GM12873 (cell line): ENCODE results near the gene FGF2.

Source experiments
- TF ChIP-seq, protein P1 (sequence below): IDR thresholded peaks from 2 replicates; pipeline ENCODE4 v1.5.1; 2012; ENCODE audit warnings: low read depth, mild to moderate bottlenecking, moderate library complexity, low read length, control low read depth; ENCODE audit not compliant: insufficient read depth; ENCODE audit errors: missing control alignments

The FGF2 gene

DNA sequence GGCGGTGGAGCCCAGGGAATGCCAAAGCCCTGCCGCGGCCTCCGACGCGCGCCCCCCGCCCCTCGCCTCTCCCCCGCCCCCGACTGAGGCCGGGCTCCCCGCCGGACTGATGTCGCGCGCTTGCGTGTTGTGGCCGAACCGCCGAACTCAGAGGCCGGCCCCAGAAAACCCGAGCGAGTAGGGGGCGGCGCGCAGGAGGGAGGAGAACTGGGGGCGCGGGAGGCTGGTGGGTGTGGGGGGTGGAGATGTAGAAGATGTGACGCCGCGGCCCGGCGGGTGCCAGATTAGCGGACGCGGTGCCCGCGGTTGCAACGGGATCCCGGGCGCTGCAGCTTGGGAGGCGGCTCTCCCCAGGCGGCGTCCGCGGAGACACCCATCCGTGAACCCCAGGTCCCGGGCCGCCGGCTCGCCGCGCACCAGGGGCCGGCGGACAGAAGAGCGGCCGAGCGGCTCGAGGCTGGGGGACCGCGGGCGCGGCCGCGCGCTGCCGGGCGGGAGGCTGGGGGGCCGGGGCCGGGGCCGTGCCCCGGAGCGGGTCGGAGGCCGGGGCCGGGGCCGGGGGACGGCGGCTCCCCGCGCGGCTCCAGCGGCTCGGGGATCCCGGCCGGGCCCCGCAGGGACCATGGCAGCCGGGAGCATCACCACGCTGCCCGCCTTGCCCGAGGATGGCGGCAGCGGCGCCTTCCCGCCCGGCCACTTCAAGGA, at the start of gene FGF2:
TSS of gene FGF2 (plus strand) at position 279 of the 705 bp plus-strand sequence. CDS start at position 623, 344 bp downstream.
- TF ChIP-seq, protein P1, sequence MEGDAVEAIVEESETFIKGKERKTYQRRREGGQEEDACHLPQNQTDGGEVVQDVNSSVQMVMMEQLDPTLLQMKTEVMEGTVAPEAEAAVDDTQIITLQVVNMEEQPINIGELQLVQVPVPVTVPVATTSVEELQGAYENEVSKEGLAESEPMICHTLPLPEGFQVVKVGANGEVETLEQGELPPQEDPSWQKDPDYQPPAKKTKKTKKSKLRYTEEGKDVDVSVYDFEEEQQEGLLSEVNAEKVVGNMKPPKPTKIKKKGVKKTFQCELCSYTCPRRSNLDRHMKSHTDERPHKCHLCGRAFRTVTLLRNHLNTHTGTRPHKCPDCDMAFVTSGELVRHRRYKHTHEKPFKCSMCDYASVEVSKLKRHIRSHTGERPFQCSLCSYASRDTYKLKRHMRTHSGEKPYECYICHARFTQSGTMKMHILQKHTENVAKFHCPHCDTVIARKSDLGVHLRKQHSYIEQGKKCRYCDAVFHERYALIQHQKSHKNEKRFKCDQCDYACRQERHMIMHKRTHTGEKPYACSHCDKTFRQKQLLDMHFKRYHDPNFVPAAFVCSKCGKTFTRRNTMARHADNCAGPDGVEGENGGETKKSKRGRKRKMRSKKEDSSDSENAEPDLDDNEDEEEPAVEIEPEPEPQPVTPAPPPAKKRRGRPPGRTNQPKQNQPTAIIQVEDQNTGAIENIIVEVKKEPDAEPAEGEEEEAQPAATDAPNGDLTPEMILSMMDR: no peak

DNA sequence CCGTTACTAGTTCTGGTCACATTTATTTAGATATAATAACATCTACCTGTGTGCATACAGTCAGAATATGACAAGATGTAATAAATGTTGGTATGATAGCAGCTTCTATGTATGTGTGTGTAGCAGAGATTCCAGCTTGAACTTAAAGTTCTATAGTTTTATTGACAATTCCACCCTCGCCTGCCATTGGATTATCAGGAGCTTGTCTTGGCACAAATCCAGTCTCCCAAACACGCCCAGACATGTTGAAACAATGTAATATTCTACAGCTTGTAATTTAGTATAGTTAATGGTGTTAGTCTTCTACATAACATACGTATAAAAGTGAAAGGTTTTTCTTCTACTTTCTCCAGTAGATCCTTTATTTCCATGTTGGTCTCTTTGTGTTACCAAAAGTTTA, 49.7 kb upstream of the FGF2 start:
- TF ChIP-seq, protein P1: no peak

DNA sequence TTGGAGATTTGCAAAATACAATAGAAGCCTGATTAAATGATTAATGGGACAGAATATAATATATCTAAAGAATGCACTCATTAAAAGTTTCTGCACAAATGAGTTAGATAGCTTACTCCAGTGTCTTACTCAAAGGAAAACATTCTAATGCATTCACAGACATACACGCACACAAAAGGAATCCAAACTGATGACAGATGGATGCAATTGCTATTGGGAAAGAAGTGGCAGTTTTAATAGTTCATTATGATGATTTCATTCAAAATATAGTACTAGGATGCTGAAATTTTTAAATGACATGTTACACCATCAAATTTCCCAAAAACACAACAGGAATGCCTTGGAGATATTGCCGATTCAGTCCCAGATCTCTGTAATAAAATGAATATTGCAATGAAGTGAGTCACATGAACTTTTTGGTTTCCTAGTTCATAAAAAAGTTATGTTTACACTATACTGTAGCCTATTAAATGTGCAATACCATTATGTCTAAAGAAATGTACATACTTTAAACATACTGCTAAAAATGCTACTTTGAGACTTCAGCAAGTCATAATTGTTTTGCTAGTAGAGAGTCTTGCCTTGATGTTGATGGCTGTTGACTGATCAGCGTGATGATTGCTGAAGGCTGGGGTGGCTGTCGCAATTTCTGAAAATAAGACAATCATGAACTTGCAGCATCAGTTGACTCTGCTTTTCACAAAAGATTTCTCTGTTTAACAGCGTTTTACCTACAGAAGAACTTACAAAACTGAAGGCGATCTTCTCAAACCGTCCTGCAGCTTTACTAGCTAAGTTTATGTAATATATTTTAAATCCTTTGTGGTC, 48.6 kb upstream of the FGF2 start:
- TF ChIP-seq, protein P1: no peak

DNA sequence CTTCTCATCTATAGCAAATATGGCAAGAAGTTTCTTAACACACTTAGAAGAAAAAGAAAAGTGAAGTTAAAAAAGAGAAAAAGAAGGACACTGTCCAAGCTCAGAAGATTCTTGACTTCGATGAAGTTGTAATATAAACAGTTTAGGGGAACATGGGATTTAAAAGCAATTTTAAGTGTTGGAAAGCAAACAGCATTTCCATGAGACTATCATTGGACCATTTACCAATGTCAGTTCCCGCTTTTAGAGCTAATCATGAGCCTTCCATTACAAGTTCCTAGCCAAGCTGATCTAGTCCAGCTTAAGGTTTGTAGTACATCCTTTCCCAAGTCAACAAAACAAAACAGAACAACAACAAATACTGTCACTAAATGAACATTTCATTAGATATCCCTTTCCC, 45.1 kb upstream of the FGF2 start:
- TF ChIP-seq, protein P1: no peak

DNA sequence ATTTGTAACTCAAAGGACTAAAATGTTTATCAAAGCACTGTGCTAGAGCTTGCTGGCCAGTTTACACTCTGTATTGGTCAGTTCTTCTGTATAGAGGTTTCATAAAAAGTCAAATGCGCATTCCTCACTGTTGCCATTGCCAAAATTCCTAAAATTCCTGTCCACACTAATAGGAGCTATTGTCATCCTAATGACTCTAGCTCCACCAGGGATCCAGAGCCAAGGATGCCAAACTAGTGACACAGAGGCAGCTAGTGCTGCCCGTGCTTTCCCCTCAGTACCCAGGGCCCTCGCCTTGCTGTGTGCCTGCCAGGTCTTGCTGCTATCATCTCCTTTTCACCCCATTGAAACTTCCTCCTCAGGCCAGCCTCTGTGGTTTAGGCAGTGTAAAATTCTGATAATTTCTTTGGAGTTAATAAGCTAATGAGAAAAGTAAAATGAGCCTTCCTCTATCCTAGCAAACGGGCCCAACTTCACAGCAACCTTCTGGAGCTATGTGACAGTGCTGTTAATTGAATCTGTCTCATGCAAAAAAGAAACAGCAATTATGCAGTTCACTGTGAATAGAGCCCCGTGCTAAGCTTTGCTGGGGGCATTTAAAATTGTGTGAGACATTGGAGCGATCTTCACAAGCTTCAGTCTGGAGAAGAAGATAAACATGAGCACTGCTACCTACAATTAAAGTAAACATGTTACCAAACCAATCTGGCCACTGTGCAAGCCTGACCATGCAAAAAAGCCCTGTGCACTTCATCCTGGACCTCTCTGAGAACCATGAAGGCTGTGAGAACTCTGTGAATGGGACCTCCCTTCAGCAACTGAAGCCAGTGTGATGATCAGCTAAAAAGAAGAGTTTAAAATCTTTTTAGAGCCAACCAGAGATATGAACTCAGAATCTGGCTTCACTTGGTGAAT, 43.1 kb upstream of the FGF2 start:
- TF ChIP-seq, protein P1: no peak

DNA sequence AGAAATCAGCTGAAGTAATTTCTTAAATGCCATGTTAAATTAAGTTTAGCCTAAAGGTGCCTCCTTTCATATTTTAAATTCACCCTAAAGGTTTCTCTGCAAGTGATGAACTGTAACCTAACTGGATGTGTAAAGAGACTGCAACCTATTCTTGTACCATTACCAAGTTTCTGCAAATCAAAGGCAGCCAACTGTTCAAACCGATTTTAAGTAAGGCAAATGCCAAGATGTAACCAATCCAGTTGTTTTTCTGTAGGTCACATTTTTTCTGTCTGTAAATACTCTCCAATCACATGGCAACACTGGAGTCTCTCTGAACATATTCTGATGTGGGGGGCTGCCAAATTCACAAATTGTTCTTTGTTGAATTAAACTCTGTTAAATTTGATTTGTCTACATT, 42.4 kb upstream of the FGF2 start:
- TF ChIP-seq, protein P1: no peak

DNA sequence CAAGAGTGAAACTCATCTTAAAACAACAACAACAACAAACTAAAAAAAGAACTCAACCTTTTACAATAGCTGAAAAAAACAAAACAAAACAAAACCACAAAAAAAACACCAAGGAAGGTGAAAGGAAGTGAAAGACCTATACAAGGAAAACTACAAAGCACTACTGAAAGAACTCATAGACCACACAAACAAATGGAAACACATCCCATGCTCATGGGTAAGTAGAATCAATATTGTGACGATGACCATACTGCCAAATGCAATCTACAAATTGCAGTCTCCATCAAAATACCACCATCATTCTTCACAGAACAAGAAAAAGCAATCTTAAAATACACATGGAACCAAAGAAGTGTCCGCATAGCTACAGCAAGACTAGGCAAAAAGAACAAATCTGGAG, 41.5 kb upstream of the FGF2 start:
- TF ChIP-seq, protein P1: no peak
